Suprapubic skin (tissue), 4 donors: ENCODE measurements around the gene HPCAL1. TPM values are rescaled to one million over a fixed set of nuclear protein-coding genes. Genes with fewer than 3 reads are reported as not detected.

Experiments used
- DNase-seq, 2 donors: peaks; one replicate each; pipeline ENCODE4 v3.0.0-alpha.2; 2019; ENCODE audit warnings: low spot score in 2 of 2
- H3K27ac ChIP-seq: fragments of 200-600 bp; sonication (generic); one replicate; pipeline ENCODE4 v1.5.1; 2019
- H3K27me3 ChIP-seq: fragments of 200-600 bp; sonication (generic); one replicate; pipeline ENCODE4 v1.5.1; 2019
- H3K36me3 ChIP-seq: fragments of 200-600 bp; sonication (generic); one replicate; pipeline ENCODE4 v1.5.1; 2019
- H3K4me1 ChIP-seq: fragments of 200-600 bp; sonication (generic); one replicate; pipeline ENCODE4 v1.5.1; 2019
- H3K4me3 ChIP-seq: fragments of 200-600 bp; sonication (generic); one replicate; pipeline ENCODE4 v1.5.1; 2019; ENCODE audit warnings: mild to moderate bottlenecking
- H3K9me3 ChIP-seq: fragments of 200-600 bp; sonication (generic); one replicate; pipeline ENCODE4 v1.5.1; 2019
- CTCF ChIP-seq, 2 donors: fragments of 200-600 bp in 1 of 2; fragments of 450-650 bp in 1 of 2; sonication (generic) in 1 of 2; IDR thresholded peaks; one replicate each; pipeline ENCODE4 v1.5.1; 2016 to 2019; ENCODE audit warnings: antibody characterized with exemption in 2 of 2, mild to moderate bottlenecking in 1 of 2, moderate library complexity in 1 of 2
- EP300 ChIP-seq: sonication (generic); formaldehyde crosslinking; IDR thresholded peaks from one replicate; pipeline ENCODE4 v1.6.1; 2017; ENCODE audit warnings: antibody characterized with exemption
- POLR2A ChIP-seq, 2 donors: fragments of 450-650 bp; IDR thresholded peaks; one replicate each; pipeline ENCODE4 v1.6.1; 2017; ENCODE audit warnings: antibody characterized with exemption in 2 of 2, mild to moderate bottlenecking in 2 of 2, moderate library complexity in 2 of 2
- POLR2AphosphoS5 ChIP-seq, 3 donors: sonication (generic); formaldehyde crosslinking; IDR thresholded peaks; one replicate each; pipeline ENCODE4 v1.6.1; 2017; ENCODE audit warnings: antibody characterized with exemption in 3 of 3
- WGBS: methylation state at CpG from one replicate; pipeline ENCODE4 v1.1.5; 2018; 5-methylcytosine and 5-hydroxymethylcytosine counted together
- total RNA-seq, 4 donors: library from RNA; depleted of rRNA; stranded (reverse); fragments of >200 nt; gene quantifications; one replicate each; pipeline ENCODE4 v1.1.0, GENCODE V29; 2016

HPCAL1 gene
- total RNA-seq, 4 donors from 2014 or later, result 27.7 to 40.7 (median 35.3) TPM

GRCh38 chr2:10266133-10266620 lies 36.5 kb upstream of the HPCAL1 start:
- TF ChIP-seq CTCF (IDR thresholded peaks at IDR 0.05) (no peak), POLR2A (IDR thresholded peaks at IDR 0.05) (no peak), POLR2AphosphoS5 (IDR thresholded peaks at IDR 0.05) (no peak), EP300 (no peak)
- Histone ChIP-seq H3K36me3 (no peaks in the 10 kb centered on the region), H3K27ac (no peak overlapping the region), H3K4me1 (peaks cover 4% of the 10 kb centered on the region), H3K4me3 (no peak overlapping the region), H3K27me3 (no peaks in the 10 kb centered on the region), H3K9me3 (no peaks in the 10 kb centered on the region)
- DNase-seq, result peak in 1 of 2 donors; percentile 16
- WGBS, result 72% methylated on average over 10 of the region's 10 CpGs

GRCh38 chr2:10267036-10267435 lies 35.7 kb upstream of the HPCAL1 start:
- Histone ChIP-seq H3K9me3 (no peaks in the 10 kb centered on the region), H3K4me1 (peaks cover 4% of the 10 kb centered on the region), H3K36me3 (no peaks in the 10 kb centered on the region), H3K27ac (no peak overlapping the region), H3K4me3 (no peak overlapping the region), H3K27me3 (no peaks in the 10 kb centered on the region)
- TF ChIP-seq POLR2AphosphoS5 (IDR thresholded peaks at IDR 0.05), result no peak
- TF ChIP-seq CTCF (IDR thresholded peaks at IDR 0.05), result no peak
- TF ChIP-seq EP300, result no peak
- TF ChIP-seq POLR2A (IDR thresholded peaks at IDR 0.05), result no peak
- DNase-seq, result peak in 1 of 2 donors; percentile 40
- WGBS, result 96% methylated on average over 4 of the region's 6 CpGs

- no peak for TF ChIP-seq EP300
- H3K4me3 ChIP-seq, result no peak overlapping the region
- H3K27me3 ChIP-seq, result no peaks in the 10 kb centered on the region
- peaks cover 4% of the 10 kb centered on the region for H3K4me1 ChIP-seq
- peak in 1 of 2 donors; percentile 53 for DNase-seq
- H3K9me3 ChIP-seq, result no peaks in the 10 kb centered on the region
- no peak overlapping the region for H3K27ac ChIP-seq
- no peaks in the 10 kb centered on the region for H3K36me3 ChIP-seq
- WGBS, result 80% methylated on average over 28 of the region's 34 CpGs
These were observed 34.9 kb upstream of the HPCAL1 start for GRCh38 chr2:10267551-10268465.

GRCh38 chr2:10269291-10269690 lies 33.4 kb upstream of the HPCAL1 start:
- peaks cover 4% of the 10 kb centered on the region for H3K4me1 ChIP-seq
- no peak for TF ChIP-seq EP300
- no peak for TF ChIP-seq CTCF (IDR thresholded peaks at IDR 0.05)
- H3K9me3 ChIP-seq, result no peaks in the 10 kb centered on the region
- H3K27me3 ChIP-seq, result no peaks in the 10 kb centered on the region
- WGBS, result 90% methylated on average over 8 of the region's 8 CpGs
- no peaks in the 10 kb centered on the region for H3K36me3 ChIP-seq
- DNase-seq, result no peak
- H3K4me3 ChIP-seq, result no peak overlapping the region
- H3K27ac ChIP-seq, result no peak overlapping the region

GRCh38 chr2:10269711-10270610 lies 32.7 kb upstream of the HPCAL1 start:
- Histone ChIP-seq H3K9me3 (no peaks in the 10 kb centered on the region), H3K4me1 (peaks cover 4% of the 10 kb centered on the region), H3K36me3 (no peaks in the 10 kb centered on the region), H3K27me3 (no peaks in the 10 kb centered on the region), H3K4me3 (no peak overlapping the region), H3K27ac (no peak overlapping the region)
- no peak for DNase-seq
- 87% methylated on average over 6 of the region's 15 CpGs for WGBS
- TF ChIP-seq EP300 (no peak), POLR2AphosphoS5 (IDR thresholded peaks at IDR 0.05) (no peak), POLR2A (IDR thresholded peaks at IDR 0.05) (no peak), CTCF (IDR thresholded peaks at IDR 0.05) (no peak)
